NCI-H128 (cell line): Measurements from ENCODE around the gene STOML1.

Experiments used
- DNase-seq: peaks from one replicate; lab custom pipeline; 2025; ENCODE audit not compliant: unreplicated experiment; lab: John Stamatoyannopoulos, UW

STOML1 gene

GRCh38 chr15:74019734-74020133 lies 27.6 kb upstream of the STOML1 start:
- DNase-seq: no peak

DNA sequence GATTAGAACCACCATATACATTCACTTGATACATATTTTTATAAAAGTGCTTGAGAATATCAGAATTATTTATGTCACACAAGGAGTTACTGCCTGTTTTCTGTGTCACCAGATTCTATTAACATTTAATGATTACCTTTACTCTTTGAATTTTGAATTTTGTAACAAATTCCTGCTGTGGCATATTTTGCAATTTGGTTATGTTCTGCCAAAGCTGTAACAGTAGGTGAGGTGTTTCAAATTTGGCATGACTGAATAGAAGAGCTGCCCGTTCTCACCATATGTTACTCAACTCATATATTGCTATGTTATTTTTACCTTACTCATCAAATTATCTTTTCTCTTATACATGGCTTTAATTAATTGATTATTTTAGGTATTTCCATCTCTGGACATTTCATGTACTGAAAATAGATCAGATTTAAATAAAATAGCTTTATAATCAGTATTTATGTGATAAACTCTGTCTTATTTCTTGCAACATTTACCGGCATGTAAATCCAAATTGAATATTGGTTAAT lies 21.3 kb upstream of the STOML1 start:
- no peak for DNase-seq

- no peak for DNase-seq
Observed at GRCh38 chr15:74011610-74012009, 19.5 kb upstream of the STOML1 start.

DNA sequence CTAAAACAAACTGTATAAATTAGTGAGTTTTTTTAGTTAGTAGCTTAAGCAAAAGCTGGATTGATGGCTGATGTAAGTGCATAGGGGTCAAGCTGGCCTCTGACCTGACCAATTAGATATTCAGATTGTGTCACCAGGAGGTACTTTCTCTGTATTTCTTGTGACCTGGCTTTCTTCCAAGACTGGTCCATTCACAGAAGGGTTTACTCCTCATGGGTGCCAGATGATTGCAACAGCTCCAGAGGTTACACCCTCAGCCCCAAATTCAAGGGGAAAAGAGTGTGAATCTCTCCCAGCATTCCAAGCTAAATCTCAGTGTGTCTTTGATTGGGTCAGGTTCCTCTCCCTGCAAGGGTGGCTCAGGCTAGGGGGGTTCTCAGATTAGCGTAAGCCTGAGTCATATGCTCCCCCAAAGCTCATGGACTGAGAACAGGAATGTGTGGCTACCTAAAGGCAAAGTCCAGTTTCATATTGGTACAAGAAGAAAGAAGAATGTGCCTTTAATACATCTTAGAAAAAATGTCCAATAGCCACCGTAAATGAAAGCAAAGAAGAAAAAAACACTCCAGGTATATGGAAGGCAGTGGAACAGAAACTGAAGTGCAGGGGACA lies 18.9 kb upstream of the STOML1 start:
- no peak for DNase-seq

GRCh38 chr15:74008901-74009300 lies 16.8 kb upstream of the STOML1 start:
- no peak for DNase-seq

DNA sequence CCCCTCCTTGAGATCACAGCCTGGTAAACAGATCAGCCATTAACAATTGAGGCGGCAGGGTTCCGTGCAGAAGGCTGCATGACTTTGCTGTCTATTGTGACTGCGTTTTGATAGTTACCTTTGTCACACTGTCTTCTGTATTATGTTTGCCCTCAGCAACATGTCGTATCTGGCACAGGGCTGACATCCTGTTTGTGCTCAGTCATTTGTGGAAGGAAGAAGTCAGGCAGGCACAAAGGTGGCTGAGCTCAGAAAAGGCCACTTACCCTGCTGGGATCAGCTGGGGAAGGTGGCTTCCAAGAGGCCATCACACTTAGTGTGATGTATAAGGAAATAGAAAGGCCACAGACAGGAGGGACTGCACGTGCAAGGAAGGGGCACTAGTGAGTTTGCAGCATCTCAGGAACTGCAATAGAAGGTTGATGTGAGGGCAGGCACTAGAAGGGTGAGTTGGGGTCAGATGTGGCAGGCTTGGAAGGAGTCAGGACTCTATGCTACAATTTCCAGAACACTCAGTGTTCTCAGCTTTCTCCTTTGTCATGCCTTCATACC lies 15.8 kb upstream of the STOML1 start:
- DNase-seq: no peak

GRCh38 chr15:74006774-74007639 lies 14.9 kb upstream of the STOML1 start:
- no peak for DNase-seq

DNA sequence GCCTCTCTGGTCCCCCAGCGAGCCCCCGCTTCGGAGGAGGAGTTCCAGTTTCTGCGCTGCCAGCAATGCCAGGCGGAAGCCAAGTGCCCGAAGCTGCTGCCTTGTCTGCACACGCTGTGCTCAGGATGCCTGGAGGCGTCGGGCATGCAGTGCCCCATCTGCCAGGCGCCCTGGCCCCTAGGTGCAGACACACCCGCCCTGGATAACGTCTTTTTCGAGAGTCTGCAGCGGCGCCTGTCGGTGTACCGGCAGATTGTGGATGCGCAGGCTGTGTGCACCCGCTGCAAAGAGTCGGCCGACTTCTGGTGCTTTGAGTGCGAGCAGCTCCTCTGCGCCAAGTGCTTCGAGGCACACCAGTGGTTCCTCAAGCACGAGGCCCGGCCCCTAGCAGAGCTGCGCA lies 5.9 kb upstream of the STOML1 start:
- no peak for DNase-seq

GRCh38 chr15:73996939-73997338 lies 4.8 kb upstream of the STOML1 start:
- no peak for DNase-seq

DNA sequence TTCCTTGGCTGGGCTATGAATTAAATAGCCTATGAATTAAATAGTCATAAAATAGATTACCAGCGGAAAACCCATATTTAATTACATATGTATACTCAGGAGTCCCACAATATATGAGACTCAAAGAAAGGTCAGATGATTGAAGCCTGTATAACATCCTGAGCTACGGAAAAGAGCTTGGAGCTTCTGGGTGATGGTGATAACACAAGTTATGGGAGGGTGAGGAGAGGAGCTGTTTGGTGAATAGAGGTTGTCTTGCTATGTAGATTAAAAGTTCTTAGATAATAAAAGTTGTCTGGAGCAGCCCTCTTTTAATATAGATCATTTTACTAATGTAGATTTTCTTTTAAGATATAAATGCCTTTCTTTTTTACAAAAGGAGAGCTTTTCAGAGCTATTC lies 4.2 kb upstream of the STOML1 start:
- no peak for DNase-seq

DNA sequence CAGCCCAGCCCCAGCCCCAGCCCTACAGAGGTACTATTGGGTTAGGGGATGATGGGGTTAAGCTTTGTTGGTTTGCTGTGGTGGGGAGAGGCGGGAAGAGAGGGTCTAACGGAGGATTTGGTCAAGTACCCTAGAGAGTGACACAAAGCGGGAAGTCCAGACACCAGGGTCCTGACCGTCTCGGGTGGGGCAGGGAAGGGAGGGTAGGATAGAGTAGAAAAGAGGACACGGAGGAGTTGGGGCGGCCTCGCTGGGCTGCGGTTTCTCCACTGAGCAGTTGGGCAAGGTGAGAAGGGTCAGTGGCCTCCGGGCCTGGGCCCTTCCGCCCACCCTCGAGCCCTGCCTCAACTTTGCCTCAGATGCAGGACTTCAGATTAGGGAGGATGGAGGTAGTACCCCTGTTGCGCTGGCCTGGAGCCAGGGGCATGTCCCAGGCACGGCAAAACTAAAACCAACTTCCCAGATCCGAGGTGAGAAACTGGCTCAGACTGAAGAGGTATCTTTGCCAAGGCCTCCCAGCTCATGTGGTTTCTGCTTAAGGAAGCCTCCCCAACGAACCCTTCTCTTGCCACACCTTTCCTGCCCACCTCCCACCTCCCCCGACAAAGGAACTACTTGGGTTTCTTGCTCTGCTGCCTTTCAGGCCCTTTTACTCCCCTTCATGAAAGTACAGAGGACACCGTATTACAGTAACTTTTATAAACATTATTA lies 3.0 kb upstream of the STOML1 start:
- no peak for DNase-seq

GRCh38 chr15:73994413-73994883 lies 2.4 kb upstream of the STOML1 start, which contains the start of gene PML:
Gene PML, plus strand, starts transcription at chr15:73994716. Its CDS starts 97 bp downstream, at chr15:73994813.
- DNase-seq: peak; percentile 75

GRCh38 chr15:73993211-73993994 lies 1.3 kb upstream of the STOML1 start:
- no peak for DNase-seq

GRCh38 chr15:73992594-73992898 lies 451 bp upstream of the STOML1 start:
- no peak for DNase-seq

GRCh38 chr15:73991260-73991659 lies 835 bp downstream of the STOML1 start:
- no peak for DNase-seq

DNA sequence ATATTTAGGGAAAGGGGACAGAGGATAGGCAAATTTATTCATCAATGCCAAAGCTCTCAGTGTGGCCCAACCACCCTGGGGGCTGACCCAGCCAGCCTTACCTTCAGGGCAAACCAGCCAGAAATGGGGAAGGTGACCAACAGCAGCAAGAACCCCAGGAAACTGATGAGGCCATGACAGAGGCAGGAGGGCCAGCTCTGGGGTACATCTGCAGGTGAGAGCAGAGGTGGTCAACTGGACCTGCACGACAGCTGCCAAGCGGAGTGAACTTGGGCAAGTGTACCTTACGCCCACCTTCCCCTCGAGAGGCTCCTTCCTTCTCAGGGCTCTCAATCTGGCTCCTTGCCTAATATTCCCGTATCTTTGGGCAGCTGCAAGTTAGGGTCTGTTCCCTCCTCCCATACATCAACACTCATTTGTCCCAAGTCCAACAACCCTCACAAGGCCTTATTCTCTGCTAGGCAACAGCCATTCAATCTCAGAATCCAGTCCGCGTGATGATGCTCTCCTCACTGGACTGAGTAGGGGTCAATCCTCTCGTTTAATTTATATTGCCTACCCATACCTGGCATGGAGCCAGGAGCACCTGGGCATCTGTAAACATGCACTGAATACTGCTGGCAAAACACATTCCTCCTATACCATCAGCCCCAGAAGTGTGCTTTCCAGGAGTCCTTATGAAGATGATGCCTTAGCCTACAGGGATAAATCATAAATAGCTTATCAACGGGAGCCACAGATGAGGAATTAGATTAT lies 1.7 kb downstream of the STOML1 start:
- DNase-seq: no peak

DNA sequence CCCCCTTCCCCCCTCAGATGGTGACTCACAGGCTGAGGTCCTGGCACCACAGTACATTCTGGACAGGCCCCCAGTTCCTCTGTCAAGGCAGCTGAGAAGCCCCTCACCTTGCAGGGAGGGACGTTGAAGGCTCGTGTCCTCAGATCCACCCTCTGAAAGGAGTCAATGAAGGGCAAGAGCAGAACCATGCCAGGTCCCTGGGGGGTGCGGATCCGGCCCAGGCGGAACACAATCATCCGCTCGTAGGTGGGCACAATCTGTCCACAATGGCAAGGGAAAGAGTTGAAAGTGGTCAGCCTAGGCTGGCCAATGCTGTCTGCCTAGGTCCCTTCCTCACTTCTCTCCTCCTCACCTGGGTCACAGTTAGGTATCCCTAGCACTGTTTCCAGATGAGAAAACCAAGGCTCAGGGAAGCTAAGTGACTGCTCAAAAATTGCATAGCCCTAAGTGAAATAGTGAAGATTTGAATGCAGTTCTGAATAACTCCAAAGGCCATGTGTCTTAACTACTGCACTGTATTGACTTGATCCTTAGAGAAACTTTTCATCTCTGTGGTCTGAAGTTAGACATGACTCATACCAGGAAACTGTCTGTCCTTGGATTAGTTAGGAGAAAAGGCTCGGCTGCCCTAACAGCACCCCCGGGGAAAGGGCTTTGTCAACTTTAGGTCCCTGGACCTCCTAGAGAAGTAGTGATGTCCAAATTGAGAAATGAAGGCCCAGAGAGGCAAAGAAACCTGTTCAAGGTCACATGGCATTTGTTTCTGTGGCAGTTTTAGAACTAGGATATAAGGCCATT lies 2.9 kb downstream of the STOML1 start:
- no peak for DNase-seq

- DNase-seq: no peak
Observed at GRCh38 chr15:73988445-73988969, 3.6 kb downstream of the STOML1 start.
